ENCODE results near the gene OR2F1. TPM values are rescaled to one million over a fixed set of nuclear protein-coding genes. Genes with fewer than 3 reads are reported as not detected.

Gene OR2F1
- total RNA-seq, 1 donor, result 0.09 TPM

GRCh38 chr7:143953421-143953820 lies 1.2 kb upstream of the OR2F1 start:
- DNase-seq (ENCODE audit: low read depth), result peak; percentile 13
- H3K4me3 ChIP-seq (ENCODE audit: low read depth, low read length), result no peak overlapping the region
- no peak for TF ChIP-seq CTCF (IDR thresholded peaks at IDR 0.05; ENCODE audit: insufficient read depth, low read length)

GRCh38 chr7:143954135-143954534 lies 509 bp upstream of the OR2F1 start:
- H3K4me3 ChIP-seq (ENCODE audit: low read depth, low read length), result no peak overlapping the region
- TF ChIP-seq CTCF (IDR thresholded peaks at IDR 0.05; ENCODE audit: insufficient read depth, low read length), result no peak
- DNase-seq (ENCODE audit: low read depth), result no peak

- DNase-seq (ENCODE audit: low read depth), result no peak
- no peak for TF ChIP-seq CTCF (IDR thresholded peaks at IDR 0.05; ENCODE audit: insufficient read depth, low read length)
- no peak overlapping the region for H3K4me3 ChIP-seq (ENCODE audit: low read depth, low read length)
These were observed 4.1 kb downstream of the OR2F1 start for GRCh38 chr7:143958781-143959180.

- H3K4me3 ChIP-seq (ENCODE audit: low read depth, low read length), result no peak overlapping the region
- TF ChIP-seq CTCF (IDR thresholded peaks at IDR 0.05; ENCODE audit: insufficient read depth, low read length), result no peak
- no peak for DNase-seq (ENCODE audit: low read depth)
These were observed 6.4 kb downstream of the OR2F1 start for GRCh38 chr7:143960813-143961610.

GRCh38 chr7:143965280-143965679 lies 10.6 kb downstream of the OR2F1 start:
- no peak for TF ChIP-seq CTCF (IDR thresholded peaks at IDR 0.05; ENCODE audit: insufficient read depth, low read length)
- DNase-seq (ENCODE audit: low read depth), result no peak
- H3K4me3 ChIP-seq (ENCODE audit: low read depth, low read length), result no peak overlapping the region

GRCh38 chr7:143967398-143967797 lies 12.8 kb downstream of the OR2F1 start:
- DNase-seq (ENCODE audit: low read depth), result no peak
- no peak overlapping the region for H3K4me3 ChIP-seq (ENCODE audit: low read depth, low read length)
- no peak for TF ChIP-seq CTCF (IDR thresholded peaks at IDR 0.05; ENCODE audit: insufficient read depth, low read length)

Measured in fibroblast of the aortic adventitia (primary cell).